Measurements from ENCODE around the gene TYROBP. TPM values are rescaled to one million over a fixed set of nuclear protein-coding genes. Genes with fewer than 3 reads are reported as not detected.

TYROBP gene
- total RNA-seq, 1 experiment from 2014 or later, result not detected

DNA sequence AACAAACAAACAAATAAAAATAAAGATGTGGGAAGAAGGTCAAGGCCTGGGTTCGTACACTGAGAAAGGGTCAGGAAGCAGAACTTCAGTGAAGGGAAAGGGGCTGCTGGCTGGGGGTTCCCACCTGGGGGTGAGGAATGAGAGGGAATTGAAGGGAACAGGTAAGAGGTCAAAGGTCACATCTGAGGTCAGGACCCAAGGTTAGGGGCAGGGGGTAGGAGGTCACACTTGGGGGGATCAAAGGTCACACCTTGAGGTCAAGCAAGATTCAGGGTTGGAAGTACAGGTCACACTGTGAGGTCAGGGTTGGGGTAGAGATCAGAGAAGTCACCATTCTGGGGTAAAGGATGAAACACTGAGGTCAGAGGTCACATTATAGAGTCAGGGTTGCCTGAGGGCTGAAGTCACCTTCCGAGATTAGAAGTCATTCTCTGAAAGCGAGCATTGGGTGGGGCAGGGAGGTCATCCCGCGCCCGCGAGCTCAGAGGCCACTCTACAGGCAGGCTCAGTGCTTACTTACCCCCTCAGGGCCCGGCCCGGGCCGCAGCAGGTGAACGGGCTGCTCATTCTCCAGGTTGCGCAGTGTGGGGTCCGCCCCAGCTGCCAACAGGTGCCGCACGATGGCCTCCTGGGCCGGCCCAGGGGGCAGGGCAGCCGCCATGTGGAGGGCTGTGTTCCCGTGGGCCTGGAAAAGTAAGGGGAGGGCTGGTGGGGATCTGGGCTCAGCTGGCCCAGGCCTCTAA lies 18.6 kb downstream of the TYROBP start:
- peaks cover 36 to 68% (median 62%) of the 10 kb centered on the region in 3 experiments for H3K36me3 Mint-ChIP-seq (ENCODE audit: insufficient read depth in 1 of 3, low read depth in 3 of 3)
- H3K56ac ChIP-seq (ENCODE audit: insufficient read length, low read depth, low read length), result no peak overlapping the region
- H3T11ph ChIP-seq (ENCODE audit: low read length), result no peak overlapping the region
- no peak overlapping the region for H2BK5ac ChIP-seq (ENCODE audit: insufficient read length, low read length)
- no peaks in the 10 kb centered on the region for H4K20me1 ChIP-seq (ENCODE audit: control insufficient read depth, insufficient read depth, insufficient read length)
- no peak overlapping the region for H3K9ac ChIP-seq (ENCODE audit: extremely low read depth, insufficient read length, low read length)
- H3K27me3 ChIP-seq (ENCODE audit: insufficient read depth, low read length), result no peaks in the 10 kb centered on the region
- H3K23ac ChIP-seq (ENCODE audit: insufficient read length, low read depth, low read length), result no peak overlapping the region
- no peaks in the 10 kb centered on the region for H3K4me1 Mint-ChIP-seq
- H2BK12ac ChIP-seq (ENCODE audit: insufficient read length, low read depth, low read length), result no peak overlapping the region
- no peak overlapping the region for H3K4me3 Mint-ChIP-seq
- H4K91ac ChIP-seq (ENCODE audit: insufficient read length, low read depth, low read length), result no peak overlapping the region
- H2AFZ ChIP-seq (ENCODE audit: low read length), result no peak overlapping the region
- H4K5ac ChIP-seq (ENCODE audit: insufficient read length, low read depth, low read length), result no peak overlapping the region
- H3K4me1 ChIP-seq (ENCODE audit: insufficient read depth, low read length), result no peaks in the 10 kb centered on the region
- no peak overlapping the region for H4K8ac ChIP-seq (replicated peaks; ENCODE audit: insufficient read length, low read depth, low read length)
- TF ChIP-seq, protein P1, sequence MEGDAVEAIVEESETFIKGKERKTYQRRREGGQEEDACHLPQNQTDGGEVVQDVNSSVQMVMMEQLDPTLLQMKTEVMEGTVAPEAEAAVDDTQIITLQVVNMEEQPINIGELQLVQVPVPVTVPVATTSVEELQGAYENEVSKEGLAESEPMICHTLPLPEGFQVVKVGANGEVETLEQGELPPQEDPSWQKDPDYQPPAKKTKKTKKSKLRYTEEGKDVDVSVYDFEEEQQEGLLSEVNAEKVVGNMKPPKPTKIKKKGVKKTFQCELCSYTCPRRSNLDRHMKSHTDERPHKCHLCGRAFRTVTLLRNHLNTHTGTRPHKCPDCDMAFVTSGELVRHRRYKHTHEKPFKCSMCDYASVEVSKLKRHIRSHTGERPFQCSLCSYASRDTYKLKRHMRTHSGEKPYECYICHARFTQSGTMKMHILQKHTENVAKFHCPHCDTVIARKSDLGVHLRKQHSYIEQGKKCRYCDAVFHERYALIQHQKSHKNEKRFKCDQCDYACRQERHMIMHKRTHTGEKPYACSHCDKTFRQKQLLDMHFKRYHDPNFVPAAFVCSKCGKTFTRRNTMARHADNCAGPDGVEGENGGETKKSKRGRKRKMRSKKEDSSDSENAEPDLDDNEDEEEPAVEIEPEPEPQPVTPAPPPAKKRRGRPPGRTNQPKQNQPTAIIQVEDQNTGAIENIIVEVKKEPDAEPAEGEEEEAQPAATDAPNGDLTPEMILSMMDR (conservative IDR thresholded peaks at IDR 0.05), result no peak
- H3K27ac ChIP-seq (ENCODE audit: insufficient read length, low read depth, low read length), result no peak overlapping the region
- no peak overlapping the region for H3K14ac ChIP-seq (ENCODE audit: insufficient read depth, low read length)
- no peaks in the 10 kb centered on the region for H3K79me2 ChIP-seq (ENCODE audit: insufficient read depth, low read length)
- H3K9me3 ChIP-seq (ENCODE audit: control insufficient read depth, low read depth, low read length), result no peaks in the 10 kb centered on the region
- DNase-seq, result no peak
- no peak overlapping the region for H2BK120ac ChIP-seq (ENCODE audit: low read depth, low read length, poor library complexity, severe bottlenecking)
- H3K23me2 ChIP-seq (ENCODE audit: insufficient read length, low read depth, low read length, poor library complexity, severe bottlenecking), result no peaks in the 10 kb centered on the region
- H3K27me3 Mint-ChIP-seq (ENCODE audit: low read depth), result no peaks in the 10 kb centered on the region
- no peak overlapping the region for H2BK20ac ChIP-seq (ENCODE audit: low read depth, low read length, poor library complexity, severe bottlenecking)
- H3K4ac ChIP-seq (ENCODE audit: low read depth, low read length), result no peak overlapping the region
- WGBS (ENCODE audit: extremely low coverage, insufficient read length, low lambda C conversion rate), result no CpG with 5 or more reads among the region's 18 CpGs
- H3K27ac Mint-ChIP-seq, result no peak overlapping the region
- no peaks in the 10 kb centered on the region for H3K79me1 ChIP-seq (ENCODE audit: insufficient read depth, low read depth, low read length, poor library complexity, severe bottlenecking)
- no peak overlapping the region for H2AK5ac ChIP-seq (ENCODE audit: insufficient read length, low read length)
- H3K4me2 ChIP-seq (ENCODE audit: insufficient read depth, insufficient read length, low read length), result no peak overlapping the region
- no peak overlapping the region for H2BK15ac ChIP-seq (ENCODE audit: low read depth, low read length)
- no peak overlapping the region for H3K18ac ChIP-seq (ENCODE audit: insufficient read length, low read depth, low read length)
- H3K9me3 Mint-ChIP-seq, result no peaks in the 10 kb centered on the region
